Measurements from ENCODE around the gene L3MBTL4. TPM values are rescaled to one million over a fixed set of nuclear protein-coding genes. Genes with fewer than 3 reads are reported as not detected.
"Not testable (repeated sequence)": the region's sequence is repeated elsewhere in the genome, so short reads cannot be mapped to it uniquely, and the experiment has no call there.

L3MBTL4 gene
- total and polyA plus RNA-seq, 9 of the 15 experiments (the other 6 are each of a cell fraction or from before 2014, with no cell fraction given), result not detected

DNA sequence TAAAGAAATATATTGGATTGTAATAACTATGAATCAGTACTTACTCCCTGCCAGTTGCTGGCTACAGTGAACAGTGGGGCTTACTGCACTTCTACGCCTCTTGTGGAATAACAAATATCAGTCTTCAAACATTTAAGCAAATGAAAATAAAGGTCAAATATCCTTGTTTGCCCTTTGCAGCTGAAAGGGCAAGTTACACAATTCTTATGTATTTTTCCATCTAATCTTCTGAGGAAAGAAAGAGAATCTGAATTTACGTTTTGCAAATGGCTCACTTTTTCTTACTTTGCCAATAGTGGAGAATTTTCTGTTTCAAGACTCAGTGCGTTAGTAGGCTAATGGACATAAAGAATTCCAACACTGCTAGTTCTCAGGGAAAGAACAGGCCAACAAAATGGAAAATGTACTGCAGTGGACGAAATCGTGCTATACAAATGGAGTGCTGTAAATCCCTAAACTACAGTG lies 362.2 kb downstream of the L3MBTL4 start:
- Histone ChIP-seq H3K9me3 (replicated peaks; ENCODE audit: control insufficient read depth, insufficient read depth, low read depth, low read length) (no peaks in the 10 kb centered on the region), H3K4me2 (ENCODE audit: insufficient read depth, low read length) (no peak overlapping the region), H3K36me3 (ENCODE audit: control insufficient read depth, insufficient read depth, low read length) (no peaks in the 10 kb centered on the region), H3K27ac (ENCODE audit: extremely low read depth, low read depth, low read length) (no peak overlapping the region), H2AFZ (ENCODE audit: low read depth, low read length) (no peak overlapping the region), H3K4me3 (no peak overlapping the region), H4K20me1 (replicated peaks; ENCODE audit: control insufficient read depth, insufficient read depth, low read length) (no peaks in the 10 kb centered on the region), H3K79me2 (ENCODE audit: control insufficient read depth, insufficient read depth, low read length) (no peaks in the 10 kb centered on the region), H3K27me3 (ENCODE audit: control insufficient read depth in 2 of 2, insufficient read depth in 2 of 2, low read length in 2 of 2) (no peaks in the 10 kb centered on the region), H3K9ac (ENCODE audit: insufficient read depth in 1 of 2, low read depth in 2 of 2, low read length in 2 of 2) (no peak overlapping the region), H3K4me1 (replicated peaks in 1 of 2; ENCODE audit: control insufficient read depth in 2 of 2, insufficient read depth in 2 of 2, low read length in 2 of 2) (no peaks in the 10 kb centered on the region), H3K9me1 (ENCODE audit: control insufficient read depth, insufficient read depth, low read length) (no peaks in the 10 kb centered on the region)
- ChIA-PET CTCF (ENCODE audit: low intra/inter-chr PET ratio) (no interaction called here), POLR2A (no interaction called here)
- FAIRE-seq (no peak), ATAC-seq (no peak), DNase-seq (ENCODE audit: extremely low read depth in 1 of 4, low spot score in 3 of 4) (no peak)
- in situ Hi-C loops (cut with MboI) (no loop called here), intact Hi-C loops (cut with micrococcal nuclease) (no loop called here)
- WGBS (ENCODE audit: insufficient coverage, low coverage, missing lambda C conversion rate), result under 1% methylated on average over 5 of the region's 5 CpGs
- no TSS peak for BruUV-seq (replicated peaks)
- TF ChIP-seq SETDB1 (IDR thresholded peaks at IDR 0.05; ENCODE audit: low read length) (no peak), ZNF121 (CRISPR knock-in tag; conservative IDR thresholded peaks at IDR 0.05) (no peak), CBX2 (IDR thresholded peaks at IDR 0.05; ENCODE audit: insufficient read depth, low read length, poor library complexity, severe bottlenecking) (no peak), COPS2 (conservative IDR thresholded peaks at IDR 0.05) (no peak), ZNF561 (CRISPR knock-in tag; conservative IDR thresholded peaks at IDR 0.05) (no peak), ZNF165 (CRISPR knock-in tag; IDR thresholded peaks at IDR 0.05; ENCODE audit: borderline replicate concordance) (no peak), TARDBP (IDR thresholded peaks at IDR 0.05) (no peak)
- TF ChIP-seq, protein P1, sequence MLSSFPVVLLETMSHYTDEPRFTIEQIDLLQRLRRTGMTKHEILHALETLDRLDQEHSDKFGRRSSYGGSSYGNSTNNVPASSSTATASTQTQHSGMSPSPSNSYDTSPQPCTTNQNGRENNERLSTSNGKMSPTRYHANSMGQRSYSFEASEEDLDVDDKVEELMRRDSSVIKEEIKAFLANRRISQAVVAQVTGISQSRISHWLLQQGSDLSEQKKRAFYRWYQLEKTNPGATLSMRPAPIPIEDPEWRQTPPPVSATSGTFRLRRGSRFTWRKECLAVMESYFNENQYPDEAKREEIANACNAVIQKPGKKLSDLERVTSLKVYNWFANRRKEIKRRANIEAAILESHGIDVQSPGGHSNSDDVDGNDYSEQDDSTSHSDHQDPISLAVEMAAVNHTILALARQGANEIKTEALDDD (IDR thresholded peaks at IDR 0.05), result no peak
- TF ChIP-seq, protein P2, sequence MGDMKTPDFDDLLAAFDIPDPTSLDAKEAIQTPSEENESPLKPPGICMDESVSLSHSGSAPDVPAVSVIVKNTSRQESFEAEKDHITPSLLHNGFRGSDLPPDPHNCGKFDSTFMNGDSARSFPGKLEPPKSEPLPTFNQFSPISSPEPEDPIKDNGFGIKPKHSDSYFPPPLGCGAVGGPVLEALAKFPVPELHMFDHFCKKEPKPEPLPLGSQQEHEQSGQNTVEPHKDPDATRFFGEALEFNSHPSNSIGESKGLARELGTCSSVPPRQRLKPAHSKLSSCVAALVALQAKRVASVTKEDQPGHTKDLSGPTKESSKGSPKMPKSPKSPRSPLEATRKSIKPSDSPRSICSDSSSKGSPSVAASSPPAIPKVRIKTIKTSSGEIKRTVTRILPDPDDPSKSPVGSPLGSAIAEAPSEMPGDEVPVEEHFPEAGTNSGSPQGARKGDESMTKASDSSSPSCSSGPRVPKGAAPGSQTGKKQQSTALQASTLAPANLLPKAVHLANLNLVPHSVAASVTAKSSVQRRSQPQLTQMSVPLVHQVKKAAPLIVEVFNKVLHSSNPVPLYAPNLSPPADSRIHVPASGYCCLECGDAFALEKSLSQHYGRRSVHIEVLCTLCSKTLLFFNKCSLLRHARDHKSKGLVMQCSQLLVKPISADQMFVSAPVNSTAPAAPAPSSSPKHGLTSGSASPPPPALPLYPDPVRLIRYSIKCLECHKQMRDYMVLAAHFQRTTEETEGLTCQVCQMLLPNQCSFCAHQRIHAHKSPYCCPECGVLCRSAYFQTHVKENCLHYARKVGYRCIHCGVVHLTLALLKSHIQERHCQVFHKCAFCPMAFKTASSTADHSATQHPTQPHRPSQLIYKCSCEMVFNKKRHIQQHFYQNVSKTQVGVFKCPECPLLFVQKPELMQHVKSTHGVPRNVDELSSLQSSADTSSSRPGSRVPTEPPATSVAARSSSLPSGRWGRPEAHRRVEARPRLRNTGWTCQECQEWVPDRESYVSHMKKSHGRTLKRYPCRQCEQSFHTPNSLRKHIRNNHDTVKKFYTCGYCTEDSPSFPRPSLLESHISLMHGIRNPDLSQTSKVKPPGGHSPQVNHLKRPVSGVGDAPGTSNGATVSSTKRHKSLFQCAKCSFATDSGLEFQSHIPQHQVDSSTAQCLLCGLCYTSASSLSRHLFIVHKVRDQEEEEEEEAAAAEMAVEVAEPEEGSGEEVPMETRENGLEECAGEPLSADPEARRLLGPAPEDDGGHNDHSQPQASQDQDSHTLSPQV (IDR thresholded peaks at IDR 0.05), result no peak

DNA sequence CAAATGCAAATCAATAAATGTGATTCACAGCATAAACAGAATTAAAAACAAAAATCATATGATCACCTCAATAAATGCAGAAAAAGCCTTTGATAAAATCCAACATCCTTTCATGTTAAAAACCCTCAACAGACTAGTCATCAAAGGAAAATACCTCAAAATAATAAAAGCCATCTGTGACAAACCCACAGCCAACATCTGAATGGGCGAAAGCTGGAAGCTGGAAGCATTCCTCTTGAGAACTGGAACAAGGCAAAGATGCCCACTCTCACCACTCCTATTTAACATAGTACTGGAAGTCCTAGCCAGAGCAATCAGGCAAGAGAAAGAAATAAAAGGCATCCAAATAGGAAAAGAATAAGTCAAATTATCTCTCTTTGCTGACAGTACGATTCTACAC lies 367.1 kb downstream of the L3MBTL4 start:
- POLR2A ChIA-PET, ATAC-seq: not testable (repeated sequence)

More for the DNA sequence above, 367.1 kb downstream of the L3MBTL4 start:
- 0% methylated on average over 2 of the region's 2 CpGs for WGBS (ENCODE audit: insufficient coverage, low coverage, missing lambda C conversion rate)
- in situ Hi-C loops (cut with MboI); H3K27me3 ChIP-seq (ENCODE audit: control insufficient read depth in 2 of 2, insufficient read depth in 2 of 2, low read length in 2 of 2); CTCF ChIA-PET (ENCODE audit: low intra/inter-chr PET ratio); H3K4me1 ChIP-seq (replicated peaks in 1 of 2; ENCODE audit: control insufficient read depth in 2 of 2, insufficient read depth in 2 of 2, low read length in 2 of 2); H3K36me3 ChIP-seq (ENCODE audit: control insufficient read depth, insufficient read depth, low read length); H2AFZ ChIP-seq (ENCODE audit: low read depth, low read length); H3K9ac ChIP-seq (ENCODE audit: insufficient read depth in 1 of 2, low read depth in 2 of 2, low read length in 2 of 2); H3K79me2 ChIP-seq (ENCODE audit: control insufficient read depth, insufficient read depth, low read length); H3K9me1 ChIP-seq (ENCODE audit: control insufficient read depth, insufficient read depth, low read length); DNase-seq (ENCODE audit: extremely low read depth in 1 of 4, low spot score in 3 of 4); H4K20me1 ChIP-seq (replicated peaks; ENCODE audit: control insufficient read depth, insufficient read depth, low read length); H3K4me3 ChIP-seq; FAIRE-seq; H3K9me3 ChIP-seq (replicated peaks; ENCODE audit: control insufficient read depth, insufficient read depth, low read depth, low read length); BruUV-seq (replicated peaks); H3K27ac ChIP-seq (ENCODE audit: extremely low read depth, low read depth, low read length); H3K4me2 ChIP-seq (ENCODE audit: insufficient read depth, low read length): not testable (repeated sequence)
- intact Hi-C loops (cut with micrococcal nuclease), result loop anchor here (10.0 kb wide), 1 partner anchor 57 kb away; no protein-coding TSS in a partner anchor

Data from K562 (cell line).